Panc1 (cell line): ENCODE data around the gene STEAP1B.

Experiments used
- CTCF ChIP-seq: fragments of 450-650 bp; IDR thresholded peaks from 2 replicates; pipeline ENCODE4 v1.5.1; 2017; ENCODE audit warnings: mild to moderate bottlenecking
- POLR2AphosphoS5 ChIP-seq: IDR thresholded peaks from 2 replicates; pipeline ENCODE4 v1.6.1; 2012; ENCODE audit warnings: mild to moderate bottlenecking, low read depth, low read length, moderate library complexity
- SIN3A ChIP-seq: IDR thresholded peaks from 2 replicates; pipeline ENCODE4 v1.6.1; 2012; ENCODE audit warnings: low read depth, mild to moderate bottlenecking, low read length, moderate library complexity, borderline replicate concordance; ENCODE audit not compliant: insufficient read depth
- TCF7L2 ChIP-seq: IDR thresholded peaks from 2 replicates; pipeline ENCODE4 v1.6.1; 2011; ENCODE audit warnings: mild to moderate bottlenecking, low read depth, low read length, inconsistent platforms
- TF ChIP-seq, protein P1 (sequence below), 2 experiments: IDR thresholded peaks; 2 replicates each; pipeline ENCODE4 v1.6.1; 2011 to 2012; ENCODE audit warnings: low read depth in 2 of 2, control low read depth in 1 of 2, low read length in 1 of 2, mild to moderate bottlenecking in 1 of 2, moderate library complexity in 1 of 2; ENCODE audit not compliant: insufficient read depth in 1 of 2

GRCh38 chr7:22444181-22444971, 55.6 kb downstream of the STEAP1B start:
- TF ChIP-seq CTCF: no peak
- no peak for TF ChIP-seq POLR2AphosphoS5
- TF ChIP-seq, protein P1, sequence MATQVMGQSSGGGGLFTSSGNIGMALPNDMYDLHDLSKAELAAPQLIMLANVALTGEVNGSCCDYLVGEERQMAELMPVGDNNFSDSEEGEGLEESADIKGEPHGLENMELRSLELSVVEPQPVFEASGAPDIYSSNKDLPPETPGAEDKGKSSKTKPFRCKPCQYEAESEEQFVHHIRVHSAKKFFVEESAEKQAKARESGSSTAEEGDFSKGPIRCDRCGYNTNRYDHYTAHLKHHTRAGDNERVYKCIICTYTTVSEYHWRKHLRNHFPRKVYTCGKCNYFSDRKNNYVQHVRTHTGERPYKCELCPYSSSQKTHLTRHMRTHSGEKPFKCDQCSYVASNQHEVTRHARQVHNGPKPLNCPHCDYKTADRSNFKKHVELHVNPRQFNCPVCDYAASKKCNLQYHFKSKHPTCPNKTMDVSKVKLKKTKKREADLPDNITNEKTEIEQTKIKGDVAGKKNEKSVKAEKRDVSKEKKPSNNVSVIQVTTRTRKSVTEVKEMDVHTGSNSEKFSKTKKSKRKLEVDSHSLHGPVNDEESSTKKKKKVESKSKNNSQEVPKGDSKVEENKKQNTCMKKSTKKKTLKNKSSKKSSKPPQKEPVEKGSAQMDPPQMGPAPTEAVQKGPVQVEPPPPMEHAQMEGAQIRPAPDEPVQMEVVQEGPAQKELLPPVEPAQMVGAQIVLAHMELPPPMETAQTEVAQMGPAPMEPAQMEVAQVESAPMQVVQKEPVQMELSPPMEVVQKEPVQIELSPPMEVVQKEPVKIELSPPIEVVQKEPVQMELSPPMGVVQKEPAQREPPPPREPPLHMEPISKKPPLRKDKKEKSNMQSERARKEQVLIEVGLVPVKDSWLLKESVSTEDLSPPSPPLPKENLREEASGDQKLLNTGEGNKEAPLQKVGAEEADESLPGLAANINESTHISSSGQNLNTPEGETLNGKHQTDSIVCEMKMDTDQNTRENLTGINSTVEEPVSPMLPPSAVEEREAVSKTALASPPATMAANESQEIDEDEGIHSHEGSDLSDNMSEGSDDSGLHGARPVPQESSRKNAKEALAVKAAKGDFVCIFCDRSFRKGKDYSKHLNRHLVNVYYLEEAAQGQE (IDR thresholded peaks at IDR 0.05; ENCODE audit: insufficient read depth in 1 of 2, low read depth in 2 of 2, low read length in 1 of 2): no peak
- TF ChIP-seq SIN3A: no peak
- no peak for TF ChIP-seq TCF7L2
